Type B pancreatic cell (in vitro differentiated cells): Measurements from ENCODE around the gene LY9. TPM values are rescaled to one million over a fixed set of nuclear protein-coding genes. Genes with fewer than 3 reads are reported as not detected.

Experiments used
- DNase-seq: peaks from one replicate; pipeline ENCODE4 v3.0.0; 2021; ENCODE audit warnings: mixed read lengths; ENCODE audit not compliant: unreplicated experiment; ENCODE audit errors: extremely low spot score
- H3K27ac Mint-ChIP-seq: 2 replicates; pipeline ENCODE4 v1.8.0; 2021; ENCODE audit warnings: mild to moderate bottlenecking, mixed read lengths
- H3K27me3 Mint-ChIP-seq: 2 replicates; pipeline ENCODE4 v1.8.0; 2021; ENCODE audit warnings: mixed read lengths
- H3K36me3 Mint-ChIP-seq: 2 replicates; pipeline ENCODE4 v1.8.0; 2021; ENCODE audit warnings: mixed read lengths
- H3K4me1 Mint-ChIP-seq: one replicate; pipeline ENCODE4 v1.8.0; 2021; ENCODE audit warnings: mixed read lengths; ENCODE audit not compliant: unreplicated experiment
- H3K4me3 Mint-ChIP-seq: 2 replicates; pipeline ENCODE4 v1.8.0; 2021; ENCODE audit warnings: mild to moderate bottlenecking, mixed read lengths
- H3K9me3 Mint-ChIP-seq: 2 replicates; pipeline ENCODE4 v1.8.0; 2021; ENCODE audit warnings: mixed read lengths
- total RNA-seq: library from RNA; stranded (reverse); gene quantifications from 2 replicates; pipeline ENCODE4 v1.2.1, GENCODE V29; 2021; ENCODE audit warnings: low replicate concordance
- TF ChIP-seq, protein P1 (sequence below): fragments of 200-600 bp; sonication (generic); conservative IDR thresholded peaks from 2 replicates; pipeline ENCODE4 v1.5.0; 2021; ENCODE audit warnings: antibody characterized with exemption, mild to moderate bottlenecking

LY9 gene
- total RNA-seq, 1 donor from 2014 or later: not detected

- H3K4me1 Mint-ChIP-seq: no peaks in the 10 kb centered on the region
- TF ChIP-seq, protein P1, sequence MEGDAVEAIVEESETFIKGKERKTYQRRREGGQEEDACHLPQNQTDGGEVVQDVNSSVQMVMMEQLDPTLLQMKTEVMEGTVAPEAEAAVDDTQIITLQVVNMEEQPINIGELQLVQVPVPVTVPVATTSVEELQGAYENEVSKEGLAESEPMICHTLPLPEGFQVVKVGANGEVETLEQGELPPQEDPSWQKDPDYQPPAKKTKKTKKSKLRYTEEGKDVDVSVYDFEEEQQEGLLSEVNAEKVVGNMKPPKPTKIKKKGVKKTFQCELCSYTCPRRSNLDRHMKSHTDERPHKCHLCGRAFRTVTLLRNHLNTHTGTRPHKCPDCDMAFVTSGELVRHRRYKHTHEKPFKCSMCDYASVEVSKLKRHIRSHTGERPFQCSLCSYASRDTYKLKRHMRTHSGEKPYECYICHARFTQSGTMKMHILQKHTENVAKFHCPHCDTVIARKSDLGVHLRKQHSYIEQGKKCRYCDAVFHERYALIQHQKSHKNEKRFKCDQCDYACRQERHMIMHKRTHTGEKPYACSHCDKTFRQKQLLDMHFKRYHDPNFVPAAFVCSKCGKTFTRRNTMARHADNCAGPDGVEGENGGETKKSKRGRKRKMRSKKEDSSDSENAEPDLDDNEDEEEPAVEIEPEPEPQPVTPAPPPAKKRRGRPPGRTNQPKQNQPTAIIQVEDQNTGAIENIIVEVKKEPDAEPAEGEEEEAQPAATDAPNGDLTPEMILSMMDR: no peak
- no peak for DNase-seq
- H3K27me3 Mint-ChIP-seq: peaks cover 9% of the 10 kb centered on the region
- no peak overlapping the region for H3K4me3 Mint-ChIP-seq
- H3K36me3 Mint-ChIP-seq: no peaks in the 10 kb centered on the region
- H3K27ac Mint-ChIP-seq: no peak overlapping the region
- H3K9me3 Mint-ChIP-seq: no peaks in the 10 kb centered on the region
These were observed 80.3 kb downstream of the LY9 start for GRCh38 chr1:160876311-160876710.

DNA sequence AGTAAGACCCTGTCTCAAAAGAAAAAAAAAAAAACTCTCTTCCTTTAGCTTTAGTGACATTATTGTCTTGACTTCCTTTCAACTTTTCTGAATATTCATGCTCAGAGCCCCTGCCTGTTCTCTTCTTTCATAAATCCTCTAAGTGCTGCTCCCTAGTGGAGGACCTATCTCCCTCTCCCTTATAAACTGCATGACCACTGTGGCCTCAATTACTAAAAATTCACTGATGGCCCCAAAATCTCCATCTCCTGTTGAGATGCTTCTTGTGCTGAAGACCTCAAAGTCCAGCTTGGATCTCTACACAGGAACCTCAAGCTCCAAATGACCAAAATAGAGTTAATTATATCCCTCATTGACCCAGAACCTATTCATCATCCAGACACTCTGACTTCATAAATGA lies 81.2 kb downstream of the LY9 start:
- Mint-ChIP-seq H3K27me3 (peaks cover 9% of the 10 kb centered on the region), H3K9me3 (no peaks in the 10 kb centered on the region), H3K4me3 (no peak overlapping the region), H3K4me1 (no peaks in the 10 kb centered on the region), H3K27ac (no peak overlapping the region), H3K36me3 (no peaks in the 10 kb centered on the region)
- DNase-seq: no peak
- TF ChIP-seq, protein P1: peak; percentile 16

Other genes starting within 250 kb of the LY9 start
- gene CD84, start 216.7 kb upstream of the LY9 start, total RNA-seq: not detected in 2 replicates
- gene SLAMF1, start 149.1 kb upstream of the LY9 start, total RNA-seq: not detected in 2 replicates
- gene CD48, start 84.4 kb upstream of the LY9 start, total RNA-seq: 0.57 TPM in 1 of 2 replicates, not detected in the other
- gene SLAMF7, start 56.9 kb upstream of the LY9 start, total RNA-seq: 0.45 and 0.48 TPM in 2 replicates
- 0.50 and 0.56 TPM in 2 replicates for gene CD244, start 66.7 kb downstream of the LY9 start, total RNA-seq
- gene ITLN1, start 89.0 kb downstream of the LY9 start, total RNA-seq: 23.1 and 59.8 TPM in 2 replicates
- gene ITLN2, start 158.6 kb downstream of the LY9 start, total RNA-seq: 0.99 and 1.7 TPM in 2 replicates
- 66.8 and 147 TPM in 2 replicates for gene F11R, start 225.0 kb downstream of the LY9 start, total RNA-seq
- gene TSTD1, start 242.8 kb downstream of the LY9 start, total RNA-seq: 40.8 and 98.0 TPM in 2 replicates
- 62.2 and 79.1 TPM in 2 replicates for gene USF1, start 249.8 kb downstream of the LY9 start, total RNA-seq